H1 (cell line): ENCODE measurements around the gene LRRK1. TPM values are rescaled to one million over a fixed set of nuclear protein-coding genes. Genes with fewer than 3 reads are reported as not detected.

Experiments used
- ATF2 ChIP-seq: IDR thresholded peaks from 2 replicates; pipeline ENCODE4 v1.6.1; 2012; ENCODE audit warnings: low read length, inconsistent platforms
- BCL11A ChIP-seq, 2 experiments: IDR thresholded peaks; one replicate each; pipeline ENCODE4 v1.6.1; 2011; ENCODE audit warnings: low read depth in 2 of 2, low read length in 2 of 2, mild to moderate bottlenecking in 2 of 2
- CBX5 ChIP-seq: fragments of 300-800, 300-1000 bp; sonication (generic); IDR thresholded peaks from 2 replicates; pipeline ENCODE4 v1.7.1; 2016; ENCODE audit warnings: antibody characterized with exemption, low read length, low read depth
- CEBPB ChIP-seq: IDR thresholded peaks from 2 replicates; pipeline ENCODE4 v1.6.1; 2012; ENCODE audit warnings: low read depth, low read length
- FOSL1 ChIP-seq: IDR thresholded peaks from 2 replicates; pipeline ENCODE4 v1.6.1; 2011; ENCODE audit warnings: mild to moderate bottlenecking, low read depth, low read length, moderate library complexity; ENCODE audit not compliant: insufficient read depth
- GTF2F1 ChIP-seq: IDR thresholded peaks from 2 replicates; pipeline ENCODE4 v1.6.1; 2012; ENCODE audit warnings: low read depth, low read length, improper control_type of control experiment, borderline replicate concordance
- HDAC2 ChIP-seq, 2 experiments: fragments of 300-600 bp in 1 of 2; sonication (generic) in 1 of 2; IDR thresholded peaks; 2 replicates each; pipeline ENCODE4 v1.6.1; 2011 to 2012; ENCODE audit warnings: low read depth in 2 of 2, low read length in 2 of 2, mild to moderate bottlenecking in 2 of 2, moderate library complexity in 2 of 2, borderline replicate concordance in 1 of 2, inconsistent platforms in 1 of 2
- JUN ChIP-seq: IDR thresholded peaks from 2 replicates; pipeline ENCODE4 v1.6.1; 2011; ENCODE audit warnings: low read depth, mild to moderate bottlenecking, improper control_type of control experiment, low read length
- KDM1A ChIP-seq: fragments of 200-600, 300-600 bp; sonication (generic); IDR thresholded peaks from 2 replicates; pipeline ENCODE4 v1.7.1; 2016; ENCODE audit warnings: mild to moderate bottlenecking, low read length, borderline replicate concordance
- KDM4A ChIP-seq: IDR thresholded peaks from one replicate; pipeline ENCODE4 v1.7.1; 2012; ENCODE audit warnings: low read depth, mild to moderate bottlenecking, moderate library complexity, low read length, inconsistent platforms; ENCODE audit not compliant: severe bottlenecking
- KDM5A ChIP-seq: fragments of 200-600 bp; IDR thresholded peaks from 2 replicates; pipeline ENCODE4 v1.7.1; 2012; ENCODE audit warnings: mild to moderate bottlenecking, low read length, inconsistent platforms, mixed read lengths
- RAD21 ChIP-seq, 2 experiments: IDR thresholded peaks in 1 of 2; conservative IDR thresholded peaks in 1 of 2; 2 replicates each; pipeline ENCODE4 v1.6.1; 2011; ENCODE audit warnings: low read depth in 2 of 2, low read length in 2 of 2, improper control_type of control experiment in 1 of 2, inconsistent platforms in 1 of 2, mild to moderate bottlenecking in 1 of 2, moderate library complexity in 1 of 2
- SAP30 ChIP-seq: fragments of 300-600 bp; sonication (generic); IDR thresholded peaks from 2 replicates; pipeline ENCODE4 v1.7.1; 2012; ENCODE audit warnings: low read length, moderate library complexity, mild to moderate bottlenecking, inconsistent platforms; ENCODE audit not compliant: insufficient read depth, insufficient replicate concordance
- SIN3A ChIP-seq, 2 experiments: IDR thresholded peaks in 1 of 2; conservative IDR thresholded peaks in 1 of 2; 2 replicates each; pipeline ENCODE4 v1.6.1; 2011 to 2012; ENCODE audit warnings: low read length in 2 of 2, improper control_type of control experiment in 1 of 2, low read depth in 1 of 2, mild to moderate bottlenecking in 1 of 2
- SIX5 ChIP-seq: IDR thresholded peaks from 2 replicates; pipeline ENCODE4 v1.6.1; 2011; ENCODE audit warnings: mild to moderate bottlenecking, low read depth, low read length
- SP2 ChIP-seq: IDR thresholded peaks from 2 replicates; pipeline ENCODE4 v1.6.1; 2012; ENCODE audit warnings: mild to moderate bottlenecking, low read length, inconsistent platforms
- TAF7 ChIP-seq: optimal IDR thresholded peaks from 2 replicates; pipeline ENCODE3; 2011; ENCODE audit warnings: low read depth, mild to moderate bottlenecking, inconsistent platforms, low read length, moderate library complexity, borderline replicate concordance
- YY1 ChIP-seq: IDR thresholded peaks from 2 replicates; pipeline ENCODE4 v1.6.1; 2011; ENCODE audit warnings: low read depth, mild to moderate bottlenecking, low read length
- ZNF274 ChIP-seq: IDR thresholded peaks from 2 replicates; pipeline ENCODE4 v1.7.0; 2012; ENCODE audit warnings: low read length, borderline replicate concordance; ENCODE audit errors: extremely low read depth
- polyA plus RNA-seq, 7 experiments: library from polyadenylated mRNA; depleted of rRNA in 3 of 7; stranded (reverse) in 5 of 7; unstranded in 2 of 7; fragments of >200 nt in 5 of 7; fragments of 200-250 nt in 2 of 7; gene quantifications; 1 replicate in 5 of 7; 2 replicates in 1 of 7; 4 replicates in 1 of 7; pipeline versions ENCODE4 v1.2.1 to v1.2.3, GENCODE V29; 2011 to 2013; ENCODE audit warnings: missing spikeins in 2 of 7, mixed read lengths in 2 of 7
- total RNA-seq: library from RNA; stranded (reverse); fragmentation: NEBNext Ultra II Directional; extraction: Animal tissue kit (Norgen Biotek cat#: 25700); gene quantifications from 2 replicates; pipeline ENCODE4 v1.2.1, GENCODE V29; 2021
- TF ChIP-seq, protein P1 (sequence below): IDR thresholded peaks from 2 replicates; pipeline ENCODE4 v1.6.1; 2012; ENCODE audit warnings: inconsistent platforms

The LRRK1 gene
- total and polyA plus RNA-seq, 2 of the 8 experiments (the other 6 are each of a cell fraction or from before 2014, with no cell fraction given) = 1.2 to 3.6 TPM

GRCh38 chr15:101088788-101089578 is 169.8 kb downstream of the LRRK1 start (continued):
- TF ChIP-seq TAF7 (no peak), CBX5 (no peak), SIX5 (no peak), JUN (no peak), YY1 (peak; percentile 93), ZNF274 (no peak), KDM5A (no peak), HDAC2 (IDR thresholded peaks at IDR 0.05; ENCODE audit: borderline replicate concordance in 1 of 2, low read depth in 2 of 2, low read length in 2 of 2) (no peak), BCL11A (IDR thresholded peaks at IDR 0.05; ENCODE audit: low read depth in 2 of 2, low read length in 2 of 2) (no peak), RAD21 (IDR thresholded peaks at IDR 0.05 in 1 of 2, conservative IDR thresholded peaks at IDR 0.05 in 1 of 2; ENCODE audit: low read depth in 2 of 2, low read length in 2 of 2) (peak; percentile 81 to 91), ATF2 (no peak), KDM1A (0 out of 2 replicates have a peak, but pooled peaks have one; percentile 15), FOSL1 (no peak), GTF2F1 (no peak), SAP30 (no peak), KDM4A (no peak), SP2 (no peak), CEBPB (no peak), SIN3A (conservative IDR thresholded peaks at IDR 0.05 in 1 of 2, IDR thresholded peaks at IDR 0.05 in 1 of 2; ENCODE audit: low read depth in 1 of 2, low read length in 2 of 2) (0 out of 4 replicates have a peak, but pooled peaks of 1 of the 2 experiments have one; percentile 37)
- TF ChIP-seq, protein P1, sequence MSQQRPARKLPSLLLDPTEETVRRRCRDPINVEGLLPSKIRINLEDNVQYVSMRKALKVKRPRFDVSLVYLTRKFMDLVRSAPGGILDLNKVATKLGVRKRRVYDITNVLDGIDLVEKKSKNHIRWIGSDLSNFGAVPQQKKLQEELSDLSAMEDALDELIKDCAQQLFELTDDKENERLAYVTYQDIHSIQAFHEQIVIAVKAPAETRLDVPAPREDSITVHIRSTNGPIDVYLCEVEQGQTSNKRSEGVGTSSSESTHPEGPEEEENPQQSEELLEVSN = peak; percentile 47; the same call in 1 of the 2 replicates
